EL (cell line): ENCODE measurements around the gene PTPRT.

Experiments used
- DNase-seq: peaks from one replicate; pipeline ENCODE4 v3.0.0-alpha.2; 2016

The PTPRT gene

GRCh38 chr20:43096126-43096930 lies 93.4 kb downstream of the PTPRT start:
- DNase-seq: no peak

GRCh38 chr20:43095034-43095433 lies 94.7 kb downstream of the PTPRT start:
- no peak for DNase-seq

GRCh38 chr20:43092386-43093088 lies 97.2 kb downstream of the PTPRT start:
- DNase-seq: no peak

GRCh38 chr20:43068482-43068881 lies 121.2 kb downstream of the PTPRT start:
- no peak for DNase-seq

- no peak for DNase-seq
Measured at GRCh38 chr20:43066125-43066524, 123.6 kb downstream of the PTPRT start.

- DNase-seq: no peak
Measured at GRCh38 chr20:43065299-43065698, 124.4 kb downstream of the PTPRT start.

- no peak for DNase-seq
Measured at GRCh38 chr20:43058077-43058476, 131.6 kb downstream of the PTPRT start.

- no peak for DNase-seq
Measured at GRCh38 chr20:43057317-43057716, 132.4 kb downstream of the PTPRT start.

- DNase-seq: no peak
Measured at GRCh38 chr20:43055181-43055884, 134.4 kb downstream of the PTPRT start.

- DNase-seq: no peak
Measured at GRCh38 chr20:43052532-43052931, 137.2 kb downstream of the PTPRT start.

- DNase-seq: no peak
Measured at GRCh38 chr20:43046966-43047365, 142.7 kb downstream of the PTPRT start.

- DNase-seq: no peak
Measured at GRCh38 chr20:43043887-43044286, 145.8 kb downstream of the PTPRT start.

GRCh38 chr20:43040427-43040826 lies 149.3 kb downstream of the PTPRT start:
- no peak for DNase-seq

- no peak for DNase-seq
Measured at GRCh38 chr20:43037605-43038309, 151.9 kb downstream of the PTPRT start.

- DNase-seq: no peak
Measured at GRCh38 chr20:43034981-43035724, 154.6 kb downstream of the PTPRT start.

GRCh38 chr20:43032459-43032858 lies 157.2 kb downstream of the PTPRT start:
- DNase-seq: no peak

GRCh38 chr20:43029176-43029575 lies 160.5 kb downstream of the PTPRT start:
- no peak for DNase-seq

- no peak for DNase-seq
Measured at GRCh38 chr20:43028470-43028869, 161.2 kb downstream of the PTPRT start.

GRCh38 chr20:43023836-43024235 lies 165.9 kb downstream of the PTPRT start:
- no peak for DNase-seq

GRCh38 chr20:43022568-43022967 lies 167.1 kb downstream of the PTPRT start:
- DNase-seq: no peak

- DNase-seq: no peak
Measured at GRCh38 chr20:43022081-43022480, 167.6 kb downstream of the PTPRT start.
